K562 (cell line): ENCODE results near the gene PHKB. TPM values are rescaled to one million over a fixed set of nuclear protein-coding genes. Genes with fewer than 3 reads are reported as not detected.
"Not testable (repeated sequence)": the region's sequence is repeated elsewhere in the genome, so short reads cannot be mapped to it uniquely, and the experiment has no call there.

Experiments
- ATAC-seq: fragments of 200-7000 bp; cut with Tn5 transposase; 3 replicates; pipeline ENCODE4 v1.9.1; 2020; ENCODE audit warnings: moderate library complexity
- BruUV-seq: library from RNA; stranded (reverse); fragments of 400-500 nt; replicated peaks from 2 replicates; lab custom pipeline; 2021; lab: Mats Ljungman, UMichigan
- CTCF ChIA-PET: fragments of 300-600 bp; formaldehyde crosslinking; extraction: SDS; loops from one replicate; lab custom pipeline; 2021; ENCODE audit warnings: low intra/inter-chr PET ratio; lab: Yijun Ruan, JAX
- POLR2A ChIA-PET: fragments of 300-600, 350-650 bp; sonication (Branson Sonifier 250); formaldehyde crosslinking; extraction: SDS; loops from one replicate; lab custom pipeline; 2021; ENCODE audit warnings: antibody characterized with exemption, inconsistent platforms; lab: Yijun Ruan, JAX
- DNase-seq, 4 experiments: peaks; one replicate each; pipeline versions ENCODE4 v3.0.0 to v3.0.0-alpha.2; 2011 to 2018; ENCODE audit warnings: low spot score in 3 of 4, mixed read lengths in 3 of 4; ENCODE audit errors: extremely low read depth in 1 of 4
- FAIRE-seq: peaks from 2 replicates; lab custom pipeline; 2011; peaks lifted over from hg19 to GRCh38; lab: Jason Lieb, UNC
- H2AFZ ChIP-seq: 2 replicates; pipeline ENCODE4 v1.6.0; 2011; ENCODE audit warnings: low read depth, low read length, control low read depth, inconsistent platforms
- H3K27ac ChIP-seq: fragments of 200-600 bp; 3 replicates; pipeline ENCODE4 v1.8.0; 2011; ENCODE audit warnings: low read depth, mild to moderate bottlenecking, control low read depth, inconsistent platforms, low read length, moderate library complexity, mixed read lengths; ENCODE audit errors: extremely low read depth
- H3K27me3 ChIP-seq, 2 experiments: fragments of 300-600 bp in 1 of 2; 2 replicates in 1 of 2; 3 replicates in 1 of 2; pipeline versions ENCODE4 v1.6.0 to v1.8.0; 2011; ENCODE audit warnings: inconsistent platforms in 2 of 2, low read length in 2 of 2, mild to moderate bottlenecking in 1 of 2, mixed read lengths in 1 of 2, moderate library complexity in 1 of 2; ENCODE audit not compliant: control insufficient read depth in 2 of 2, insufficient read depth in 2 of 2
- H3K36me3 ChIP-seq: fragments of 300-600 bp; 3 replicates; pipeline ENCODE4 v1.8.0; 2011; ENCODE audit warnings: mild to moderate bottlenecking, low read length, inconsistent platforms; ENCODE audit not compliant: control insufficient read depth, insufficient read depth
- H3K4me1 ChIP-seq, 2 experiments: fragments of 200-600 bp in 1 of 2; replicated peaks in 1 of 2; 2 replicates in 1 of 2; 3 replicates in 1 of 2; pipeline versions ENCODE4 v1.5.1 to v1.8.0; 2011; ENCODE audit warnings: inconsistent platforms in 2 of 2, low read length in 2 of 2, mild to moderate bottlenecking in 1 of 2, mixed read lengths in 1 of 2, moderate library complexity in 1 of 2; ENCODE audit not compliant: control insufficient read depth in 2 of 2, insufficient read depth in 2 of 2
- H3K4me2 ChIP-seq: 2 replicates; pipeline ENCODE4 v1.6.1; 2011; ENCODE audit warnings: low read length, control low read depth, inconsistent platforms, mixed read lengths; ENCODE audit not compliant: insufficient read depth
- H3K4me3 ChIP-seq: fragments of 200-600 bp; sonication (generic), shearing (Covaris generic); 2 replicates; pipeline ENCODE4 v1.5.1; 2016; ENCODE audit warnings: control low read depth, inconsistent platforms
- H3K79me2 ChIP-seq: fragments of 200-600 bp; 3 replicates; pipeline ENCODE4 v1.8.0; 2011; ENCODE audit warnings: low read length, inconsistent platforms; ENCODE audit not compliant: control insufficient read depth, insufficient read depth
- H3K9ac ChIP-seq, 2 experiments: 2 replicates each; pipeline versions ENCODE4 v1.6.0 to v1.6.1; 2011; ENCODE audit warnings: low read depth in 2 of 2, low read length in 2 of 2, control low read depth in 1 of 2, inconsistent platforms in 1 of 2, mild to moderate bottlenecking in 1 of 2, mixed read lengths in 1 of 2; ENCODE audit not compliant: insufficient read depth in 1 of 2
- H3K9me1 ChIP-seq: one replicate; pipeline ENCODE4 v1.6.0; 2011; ENCODE audit warnings: inconsistent platforms, mild to moderate bottlenecking, low read length, moderate library complexity; ENCODE audit not compliant: control insufficient read depth, insufficient read depth
- H3K9me3 ChIP-seq: replicated peaks from 2 replicates; pipeline ENCODE4 v1.5.1; 2011; ENCODE audit warnings: low read depth, low read length, inconsistent platforms; ENCODE audit not compliant: control insufficient read depth, insufficient read depth
- H4K20me1 ChIP-seq: replicated peaks from 2 replicates; pipeline ENCODE4 v1.6.1; 2011; ENCODE audit warnings: low read length, inconsistent platforms, mixed read lengths; ENCODE audit not compliant: control insufficient read depth, insufficient read depth
- AFF1 ChIP-seq, 2 experiments: fragments of 450-650 bp; IDR thresholded peaks; 2 replicates each; pipeline ENCODE4 v1.6.1; 2018; ENCODE audit warnings: mild to moderate bottlenecking in 2 of 2, low read depth in 1 of 2; ENCODE audit not compliant: partially characterized antibody in 2 of 2
- in situ Hi-C: fragments of 300-500 bp; cut with MboI; formaldehyde crosslinking; loops from 4 replicates; pipeline ENCODE4 v1.15.0; 2018; ENCODE audit warnings: inconsistent platforms, mixed read lengths
- intact Hi-C: fragments of 100-400 bp; cut with micrococcal nuclease; formaldehyde crosslinking; loops from 2 replicates; pipeline ENCODE4 v1.14.2; 2022
- polyA plus RNA-seq, 8 experiments: library from polyadenylated mRNA; depleted of rRNA in 4 of 8; stranded (reverse) in 5 of 8; unstranded in 3 of 8; fragments of >200 nt; fragmentation: Nextera tagmentation in 2 of 8; fragmentation: Illumina TruSeq in 1 of 8; extraction: Ambion mirVana in 2 of 8; extraction: Trizol in 1 of 8; gene quantifications; 2 replicates each; pipeline versions ENCODE4 v1.2.1 to v1.2.3, GENCODE V29; 2011 to 2014; ENCODE audit warnings: inconsistent platforms in 1 of 8, missing spikeins in 1 of 8
- total RNA-seq, 7 experiments: library from RNA; depleted of rRNA in 6 of 7; stranded (reverse); fragments of >200 nt in 6 of 7; fragmentation: Illumina TruSeq in 2 of 7; extraction: Trizol in 2 of 7; gene quantifications; 2 replicates each; pipeline versions ENCODE4 v1.2.1 to v1.2.3, GENCODE V29; 2011 to 2021; ENCODE audit warnings: low replicate concordance in 1 of 7

The PHKB gene
- total and polyA plus RNA-seq, 9 of the 15 experiments (the other 6 are each of a cell fraction or from before 2014, with no cell fraction given) = 24.7 to 92.3 (median 67.0) TPM

GRCh38 chr16:47442884-47443283 lies 18.2 kb upstream of the PHKB start:
- FAIRE-seq, BruUV-seq, intact Hi-C loops, POLR2A ChIA-PET, H3K27me3 ChIP-seq, in situ Hi-C loops, H3K27ac ChIP-seq, H2AFZ ChIP-seq, H3K9me3 ChIP-seq, DNase-seq, H3K4me3 ChIP-seq, H3K4me1 ChIP-seq, H3K9ac ChIP-seq, H3K9me1 ChIP-seq, ATAC-seq, CTCF ChIA-PET, H3K4me2 ChIP-seq, H4K20me1 ChIP-seq, H3K79me2 ChIP-seq: not testable (repeated sequence)
- peak in 1 of 2 experiments; percentile 91 for TF ChIP-seq AFF1 (IDR thresholded peaks at IDR 0.05; ENCODE audit: low read depth in 1 of 2, partially characterized antibody in 2 of 2)
- peaks cover 28% of the 10 kb centered on the region for H3K36me3 ChIP-seq
